HEK293T (cell line): ENCODE measurements around the gene TP63.

Experiments
- ARNT ChIP-seq: fragments of 450-650 bp; IDR thresholded peaks from 2 replicates; pipeline ENCODE4 v1.6.1; 2017; ENCODE audit warnings: mild to moderate bottlenecking
- BHLHE40 ChIP-seq: fragments of 450-650 bp; IDR thresholded peaks from 2 replicates; pipeline ENCODE4 v1.6.1; 2016; ENCODE audit warnings: mild to moderate bottlenecking, moderate library complexity, borderline replicate concordance
- ELF4 ChIP-seq: fragments of 450-650 bp; IDR thresholded peaks from 2 replicates; pipeline ENCODE4 v1.6.1; 2017; ENCODE audit warnings: antibody characterized with exemption
- FOXA1 ChIP-seq: fragments of 450-650 bp; IDR thresholded peaks from 2 replicates; pipeline ENCODE4 v1.6.1; 2016; ENCODE audit warnings: mild to moderate bottlenecking
- FOXK2 ChIP-seq: fragments of 450-650 bp; IDR thresholded peaks from 2 replicates; pipeline ENCODE4 v1.6.1; 2016; ENCODE audit warnings: mild to moderate bottlenecking
- FOXM1 ChIP-seq: fragments of 450-650 bp; IDR thresholded peaks from 2 replicates; pipeline ENCODE4 v1.6.1; 2017; ENCODE audit warnings: mild to moderate bottlenecking, borderline replicate concordance
- HDGF ChIP-seq: fragments of 450-650 bp; IDR thresholded peaks from 2 replicates; pipeline ENCODE4 v1.6.1; 2017; ENCODE audit warnings: antibody characterized with exemption, borderline replicate concordance
- LEF1 ChIP-seq: fragments of 450-650 bp; IDR thresholded peaks from 2 replicates; pipeline ENCODE4 v1.6.1; 2017; ENCODE audit warnings: mild to moderate bottlenecking, borderline replicate concordance
- NFRKB ChIP-seq: fragments of 450-650 bp; IDR thresholded peaks from 2 replicates; pipeline ENCODE4 v1.6.1; 2016; ENCODE audit warnings: mild to moderate bottlenecking, moderate library complexity
- PKNOX1 ChIP-seq: fragments of 450-650 bp; IDR thresholded peaks from 2 replicates; pipeline ENCODE4 v1.6.1; 2016
- SP1 ChIP-seq: fragments of 450-650 bp; IDR thresholded peaks from 2 replicates; pipeline ENCODE4 v1.6.1; 2017
- SUZ12 ChIP-seq: fragments of 450-650 bp; IDR thresholded peaks from 2 replicates; pipeline ENCODE4 v1.6.1; 2016; ENCODE audit warnings: mild to moderate bottlenecking
- TARDBP ChIP-seq: fragments of 450-650 bp; IDR thresholded peaks from 2 replicates; pipeline ENCODE4 v1.6.1; 2016
- ZNF384 ChIP-seq: fragments of 450-650 bp; IDR thresholded peaks from 2 replicates; pipeline ENCODE4 v1.6.1; 2016

- TF ChIP-seq ELF4, result no peak
- no peak for TF ChIP-seq PKNOX1
- no peak for TF ChIP-seq HDGF
- TF ChIP-seq FOXA1, result no peak
- TF ChIP-seq BHLHE40, result no peak
- no peak for TF ChIP-seq LEF1
- no peak for TF ChIP-seq NFRKB
- no peak for TF ChIP-seq FOXM1
- no peak for TF ChIP-seq FOXK2
- TF ChIP-seq TARDBP, result no peak
- TF ChIP-seq SP1, result no peak
- TF ChIP-seq SUZ12, result no peak
- no peak for TF ChIP-seq ZNF384
- TF ChIP-seq ARNT, result no peak
Measured at GRCh38 chr3:189748046-189748445, 116.9 kb downstream of the TP63 start.
